K562 (cell line): Measurements from ENCODE around the gene SELENOW. TPM values are rescaled to one million over a fixed set of nuclear protein-coding genes. Genes with fewer than 3 reads are reported as not detected.

Experiments used
- DPF2 ChIP-seq: fragments of 450-650 bp; IDR thresholded peaks from 2 replicates; pipeline ENCODE4 v1.6.1; 2016
- FOXM1 ChIP-seq, 2 experiments: fragments of 450-650 bp in 1 of 2; sonication (generic) in 1 of 2; formaldehyde crosslinking in 1 of 2; IDR thresholded peaks; 2 replicates each; pipeline versions ENCODE4 v1.6.1 to v1.9.0; 2017 to 2022; ENCODE audit warnings: low read depth in 2 of 2, mild to moderate bottlenecking in 2 of 2, missing genetic modification reagents in 1 of 2, moderate library complexity in 1 of 2
- GABPA ChIP-seq: fragments of 200-800 bp; sonication (Bioruptor generic); conservative IDR thresholded peaks from 2 replicates; pipeline ENCODE4 v1.6.1; 2016; ENCODE audit warnings: low read depth, missing genetic modification characterization, missing compliant biosample characterization
- HDAC1 ChIP-seq, 2 experiments: fragments of 450-650 bp; IDR thresholded peaks; 2 replicates each; pipeline ENCODE4 v1.6.1; 2016 to 2017; ENCODE audit warnings: inconsistent platforms in 1 of 2, mild to moderate bottlenecking in 1 of 2, moderate library complexity in 1 of 2
- HDAC3 ChIP-seq: fragments of 450-650 bp; IDR thresholded peaks from 2 replicates; pipeline ENCODE4 v1.6.1; 2018; ENCODE audit warnings: borderline replicate concordance, mild to moderate bottlenecking, moderate library complexity; ENCODE audit not compliant: partially characterized antibody
- HDAC6 ChIP-seq: IDR thresholded peaks from 2 replicates; pipeline ENCODE4 v1.6.1; 2012; ENCODE audit warnings: low read depth, mild to moderate bottlenecking, control low read depth, inconsistent platforms, low read length, moderate library complexity
- MAFG ChIP-seq: fragments of 450-650 bp; conservative IDR thresholded peaks from 2 replicates; pipeline ENCODE4 v1.6.1; 2016; ENCODE audit warnings: missing genetic modification characterization, missing compliant biosample characterization
- MTA2 ChIP-seq: fragments of 450-650 bp; IDR thresholded peaks from 2 replicates; pipeline ENCODE4 v1.6.1; 2016; ENCODE audit warnings: low read depth
- PHF8 ChIP-seq: fragments of 200-600 bp; sonication (generic); IDR thresholded peaks from 2 replicates; pipeline ENCODE4 v1.6.1; 2012; ENCODE audit warnings: mixed run types, mild to moderate bottlenecking, inconsistent platforms, low read length, moderate library complexity, borderline replicate concordance
- SIX5 ChIP-seq, 2 experiments: IDR thresholded peaks; 2 replicates each; pipeline ENCODE4 v1.6.1; 2011; ENCODE audit warnings: low read length in 2 of 2, borderline replicate concordance in 1 of 2, low read depth in 1 of 2, mild to moderate bottlenecking in 1 of 2, moderate library complexity in 1 of 2; ENCODE audit not compliant: insufficient read depth in 1 of 2
- ZNF134 ChIP-seq: fragments of 250-450 bp; sonication (Bioruptor Pico); conservative IDR thresholded peaks from 2 replicates; pipeline ENCODE4 v1.4.0; 2020
- ZNF584 ChIP-seq: fragments of 200-800 bp; sonication (Bioruptor generic); IDR thresholded peaks from 2 replicates; pipeline ENCODE4 v1.6.1; 2016; ENCODE audit warnings: low read depth, mild to moderate bottlenecking, missing genetic modification characterization, missing compliant biosample characterization
- ZNF696 ChIP-seq: fragments of 250-450 bp; sonication (Bioruptor Pico); conservative IDR thresholded peaks from 2 replicates; pipeline ENCODE4 v1.4.0; 2020; ENCODE audit warnings: mild to moderate bottlenecking, moderate library complexity
- ZZZ3 ChIP-seq: fragments of 450-650 bp; IDR thresholded peaks from 2 replicates; pipeline ENCODE4 v1.6.1; 2016; ENCODE audit warnings: antibody characterized with exemption, mild to moderate bottlenecking, moderate library complexity
- polyA plus RNA-seq, 8 experiments: library from polyadenylated mRNA; depleted of rRNA in 4 of 8; stranded (reverse) in 5 of 8; unstranded in 3 of 8; fragments of >200 nt; fragmentation: Nextera tagmentation in 2 of 8; fragmentation: Illumina TruSeq in 1 of 8; extraction: Ambion mirVana in 2 of 8; extraction: Trizol in 1 of 8; gene quantifications; 2 replicates each; pipeline versions ENCODE4 v1.2.1 to v1.2.3, GENCODE V29; 2011 to 2014; ENCODE audit warnings: inconsistent platforms in 1 of 8, missing spikeins in 1 of 8
- total RNA-seq, 7 experiments: library from RNA; depleted of rRNA in 6 of 7; stranded (reverse); fragments of >200 nt in 6 of 7; fragmentation: Illumina TruSeq in 2 of 7; extraction: Trizol in 2 of 7; gene quantifications; 2 replicates each; pipeline versions ENCODE4 v1.2.1 to v1.2.3, GENCODE V29; 2011 to 2021; ENCODE audit warnings: low replicate concordance in 1 of 7
- TF ChIP-seq, protein P1 (sequence below): fragments of 250-450 bp; sonication (Bioruptor Pico); IDR thresholded peaks from 2 replicates; pipeline ENCODE4 v1.5.0; 2020; ENCODE audit warnings: mild to moderate bottlenecking, borderline replicate concordance
- TF ChIP-seq, protein P2 (sequence below): fragments of 200-800 bp; sonication (Bioruptor generic); IDR thresholded peaks from 2 replicates; pipeline ENCODE4 v1.6.1; 2017; ENCODE audit warnings: missing genetic modification characterization, missing compliant biosample characterization
- TF ChIP-seq, protein P3 (sequence below): fragments of 450-650 bp; formaldehyde crosslinking; IDR thresholded peaks from 2 replicates; pipeline ENCODE4 v1.4.0; 2020; ENCODE audit warnings: mild to moderate bottlenecking, moderate library complexity
- TF ChIP-seq, protein P4 (sequence below): fragments of 450-650 bp; formaldehyde crosslinking; IDR thresholded peaks from 2 replicates; pipeline ENCODE4 v1.4.0; 2020; ENCODE audit warnings: mild to moderate bottlenecking, mixed read lengths
- TF ChIP-seq, protein P5 (sequence below): fragments of 250-450 bp; sonication (Bioruptor Pico); IDR thresholded peaks from 2 replicates; pipeline ENCODE4 v1.8.0; 2022; ENCODE audit warnings: inconsistent platforms, mild to moderate bottlenecking, moderate library complexity, borderline replicate concordance

SELENOW gene
- total and polyA plus RNA-seq, 9 of the 15 experiments (the other 6 are each of a cell fraction or from before 2014, with no cell fraction given): 91.9 to 279 (median 156) TPM

DNA sequence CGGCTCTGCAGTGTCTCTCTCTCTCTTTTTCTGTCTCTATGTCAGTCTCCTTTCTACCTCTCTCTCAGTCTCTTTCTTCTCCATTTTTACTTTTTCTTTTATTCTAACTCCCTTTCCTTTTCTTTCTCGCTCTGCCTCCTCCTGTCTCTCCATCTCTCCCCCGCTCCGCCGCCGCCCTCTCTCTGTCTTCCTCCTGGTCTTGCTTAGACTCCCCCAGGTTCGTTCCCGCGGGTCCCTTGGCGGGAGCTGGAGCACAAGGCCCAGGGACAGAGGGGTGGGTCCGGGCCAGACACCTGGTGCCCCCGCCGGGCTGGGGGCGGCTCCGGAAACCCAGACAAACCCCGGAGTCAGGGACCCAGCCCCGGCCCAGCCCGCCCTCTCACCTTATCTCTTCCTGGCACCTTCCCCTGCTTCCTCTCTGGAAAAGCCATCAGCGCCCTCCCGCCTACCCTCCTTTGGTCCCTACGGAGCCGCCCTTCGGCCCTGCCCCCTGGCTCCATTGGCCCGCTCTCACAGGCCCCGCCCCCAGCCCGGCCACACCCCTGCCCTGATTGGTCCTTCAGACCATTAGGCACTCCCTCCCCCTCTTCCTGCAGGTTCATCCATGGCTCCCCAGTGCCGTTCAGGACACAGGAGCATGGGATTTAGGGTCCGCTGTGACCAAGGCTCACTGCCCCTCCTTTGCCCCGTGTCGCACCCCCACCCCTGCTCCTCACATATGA is 48.5 kb upstream of the SELENOW start (continued):
- TF ChIP-seq, protein P1, sequence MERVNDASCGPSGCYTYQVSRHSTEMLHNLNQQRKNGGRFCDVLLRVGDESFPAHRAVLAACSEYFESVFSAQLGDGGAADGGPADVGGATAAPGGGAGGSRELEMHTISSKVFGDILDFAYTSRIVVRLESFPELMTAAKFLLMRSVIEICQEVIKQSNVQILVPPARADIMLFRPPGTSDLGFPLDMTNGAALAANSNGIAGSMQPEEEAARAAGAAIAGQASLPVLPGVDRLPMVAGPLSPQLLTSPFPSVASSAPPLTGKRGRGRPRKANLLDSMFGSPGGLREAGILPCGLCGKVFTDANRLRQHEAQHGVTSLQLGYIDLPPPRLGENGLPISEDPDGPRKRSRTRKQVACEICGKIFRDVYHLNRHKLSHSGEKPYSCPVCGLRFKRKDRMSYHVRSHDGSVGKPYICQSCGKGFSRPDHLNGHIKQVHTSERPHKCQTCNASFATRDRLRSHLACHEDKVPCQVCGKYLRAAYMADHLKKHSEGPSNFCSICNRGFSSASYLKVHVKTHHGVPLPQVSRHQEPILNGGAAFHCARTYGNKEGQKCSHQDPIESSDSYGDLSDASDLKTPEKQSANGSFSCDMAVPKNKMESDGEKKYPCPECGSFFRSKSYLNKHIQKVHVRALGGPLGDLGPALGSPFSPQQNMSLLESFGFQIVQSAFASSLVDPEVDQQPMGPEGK (CRISPR knock-in tag): no peak
- TF ChIP-seq, protein P2, sequence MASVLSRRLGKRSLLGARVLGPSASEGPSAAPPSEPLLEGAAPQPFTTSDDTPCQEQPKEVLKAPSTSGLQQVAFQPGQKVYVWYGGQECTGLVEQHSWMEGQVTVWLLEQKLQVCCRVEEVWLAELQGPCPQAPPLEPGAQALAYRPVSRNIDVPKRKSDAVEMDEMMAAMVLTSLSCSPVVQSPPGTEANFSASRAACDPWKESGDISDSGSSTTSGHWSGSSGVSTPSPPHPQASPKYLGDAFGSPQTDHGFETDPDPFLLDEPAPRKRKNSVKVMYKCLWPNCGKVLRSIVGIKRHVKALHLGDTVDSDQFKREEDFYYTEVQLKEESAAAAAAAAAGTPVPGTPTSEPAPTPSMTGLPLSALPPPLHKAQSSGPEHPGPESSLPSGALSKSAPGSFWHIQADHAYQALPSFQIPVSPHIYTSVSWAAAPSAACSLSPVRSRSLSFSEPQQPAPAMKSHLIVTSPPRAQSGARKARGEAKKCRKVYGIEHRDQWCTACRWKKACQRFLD: no peak
- TF ChIP-seq, protein P3, sequence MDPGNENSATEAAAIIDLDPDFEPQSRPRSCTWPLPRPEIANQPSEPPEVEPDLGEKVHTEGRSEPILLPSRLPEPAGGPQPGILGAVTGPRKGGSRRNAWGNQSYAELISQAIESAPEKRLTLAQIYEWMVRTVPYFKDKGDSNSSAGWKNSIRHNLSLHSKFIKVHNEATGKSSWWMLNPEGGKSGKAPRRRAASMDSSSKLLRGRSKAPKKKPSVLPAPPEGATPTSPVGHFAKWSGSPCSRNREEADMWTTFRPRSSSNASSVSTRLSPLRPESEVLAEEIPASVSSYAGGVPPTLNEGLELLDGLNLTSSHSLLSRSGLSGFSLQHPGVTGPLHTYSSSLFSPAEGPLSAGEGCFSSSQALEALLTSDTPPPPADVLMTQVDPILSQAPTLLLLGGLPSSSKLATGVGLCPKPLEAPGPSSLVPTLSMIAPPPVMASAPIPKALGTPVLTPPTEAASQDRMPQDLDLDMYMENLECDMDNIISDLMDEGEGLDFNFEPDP: no peak
- TF ChIP-seq, protein P4, sequence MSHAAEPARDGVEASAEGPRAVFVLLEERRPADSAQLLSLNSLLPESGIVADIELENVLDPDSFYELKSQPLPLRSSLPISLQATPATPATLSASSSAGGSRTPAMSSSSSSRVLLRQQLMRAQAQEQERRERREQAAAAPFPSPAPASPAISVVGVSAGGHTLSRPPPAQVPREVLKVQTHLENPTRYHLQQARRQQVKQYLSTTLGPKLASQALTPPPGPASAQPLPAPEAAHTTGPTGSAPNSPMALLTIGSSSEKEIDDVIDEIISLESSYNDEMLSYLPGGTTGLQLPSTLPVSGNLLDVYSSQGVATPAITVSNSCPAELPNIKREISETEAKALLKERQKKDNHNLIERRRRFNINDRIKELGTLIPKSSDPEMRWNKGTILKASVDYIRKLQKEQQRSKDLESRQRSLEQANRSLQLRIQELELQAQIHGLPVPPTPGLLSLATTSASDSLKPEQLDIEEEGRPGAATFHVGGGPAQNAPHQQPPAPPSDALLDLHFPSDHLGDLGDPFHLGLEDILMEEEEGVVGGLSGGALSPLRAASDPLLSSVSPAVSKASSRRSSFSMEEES (CRISPR knock-in tag): no peak
- TF ChIP-seq GABPA (tag) (peak; percentile 40; the same call in 1 of the 2 replicates), ZNF696 (CRISPR knock-in tag) (no peak), DPF2 (peak; percentile 93), ZZZ3 (no peak), HDAC6 (no peak), FOXM1 (IDR thresholded peaks at IDR 0.05; ENCODE audit: low read depth) (0 out of 2 replicates have a peak, but pooled peaks have one; percentile 23), FOXM1 (CRISPR knock-in tag; IDR thresholded peaks at IDR 0.05; ENCODE audit: low read depth) (no peak), HDAC3 (peak; percentile 56), SIX5 (IDR thresholded peaks at IDR 0.05; ENCODE audit: borderline replicate concordance in 1 of 2, insufficient read depth in 1 of 2, low read depth in 1 of 2, low read length in 2 of 2) (no peak), PHF8 (peak; percentile 17; the same call in 1 of the 2 replicates), MAFG (tag) (no peak), ZNF134 (CRISPR knock-in tag) (no peak), HDAC1 (IDR thresholded peaks at IDR 0.05) (peak in 1 of 2 experiments; percentile 66; a peak in 1 of 4 replicates), MTA2 (peak; percentile 64), ZNF584 (CRISPR knock-in tag) (no peak)
- TF ChIP-seq, protein P5, sequence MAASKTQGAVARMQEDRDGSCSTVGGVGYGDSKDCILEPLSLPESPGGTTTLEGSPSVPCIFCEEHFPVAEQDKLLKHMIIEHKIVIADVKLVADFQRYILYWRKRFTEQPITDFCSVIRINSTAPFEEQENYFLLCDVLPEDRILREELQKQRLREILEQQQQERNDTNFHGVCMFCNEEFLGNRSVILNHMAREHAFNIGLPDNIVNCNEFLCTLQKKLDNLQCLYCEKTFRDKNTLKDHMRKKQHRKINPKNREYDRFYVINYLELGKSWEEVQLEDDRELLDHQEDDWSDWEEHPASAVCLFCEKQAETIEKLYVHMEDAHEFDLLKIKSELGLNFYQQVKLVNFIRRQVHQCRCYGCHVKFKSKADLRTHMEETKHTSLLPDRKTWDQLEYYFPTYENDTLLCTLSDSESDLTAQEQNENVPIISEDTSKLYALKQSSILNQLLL (CRISPR knock-in tag): no peak
